B cell (primary cell): ENCODE results near the gene CHD9.

Source experiments
- CTCF ChIP-seq: fragments of 200-600 bp; IDR thresholded peaks from one replicate; pipeline ENCODE4 v1.8.0; 2022; ENCODE audit warnings: antibody characterized with exemption, mild to moderate bottlenecking
- EZH2 ChIP-seq: IDR thresholded peaks from 2 replicates; pipeline ENCODE4 v1.6.1; 2012; ENCODE audit warnings: borderline replicate concordance, low read depth, mild to moderate bottlenecking, moderate library complexity, low read length; ENCODE audit not compliant: insufficient read depth, poor library complexity, severe bottlenecking

- TF ChIP-seq CTCF (no peak), EZH2 (no peak)
These were observed 320.0 kb downstream of the CHD9 start for GRCh38 chr16:53374800-53375199.
